Liver (tissue), 2 donors: ENCODE measurements around the gene CHRNA4.
"Not testable (repeated sequence)": the region's sequence is repeated elsewhere in the genome, so short reads cannot be mapped to it uniquely, and the experiment has no call there.

Source experiments
- CTCF ChIP-seq: fragments of 150-350 bp; IDR thresholded peaks from 2 replicates; pipeline ENCODE4 v1.5.1; 2017; ENCODE audit warnings: improper control_type of control experiment, low read depth, low read length; ENCODE audit not compliant: missing input control
- MAX ChIP-seq: IDR thresholded peaks from 2 replicates; pipeline ENCODE4 v1.6.1; 2016; ENCODE audit warnings: antibody characterized with exemption
- donor health status: healthy.

GRCh38 chr20:63379872-63380271 lies 18.7 kb upstream of the CHRNA4 start:
- TF ChIP-seq CTCF, MAX: not testable (repeated sequence)
